Mesodermal cell (in vitro differentiated cells): ENCODE measurements around the gene SNF8.
A peak's percentile ranks its signal among the peaks of the same experiment; 100 is the strongest.

Experiments used
- H3K27ac ChIP-seq: 2 replicates; pipeline ENCODE4 v1.7.0; 2013; ENCODE audit warnings: mild to moderate bottlenecking, low read depth, low read length, moderate library complexity; ENCODE audit not compliant: severe bottlenecking
- H3K36me3 ChIP-seq: 2 replicates; pipeline ENCODE4 v1.7.1; 2013; ENCODE audit warnings: mild to moderate bottlenecking, low read length, moderate library complexity; ENCODE audit not compliant: control insufficient read depth, insufficient read depth
- H3K4me1 ChIP-seq: one replicate; pipeline ENCODE4 v1.7.1; 2013; ENCODE audit warnings: mild to moderate bottlenecking, low read length; ENCODE audit not compliant: insufficient read depth, control insufficient read depth, poor library complexity, severe bottlenecking
- H3K4me3 ChIP-seq: 2 replicates; pipeline ENCODE4 v1.7.0; 2013; ENCODE audit warnings: low read length, control low read depth, mild to moderate bottlenecking; ENCODE audit not compliant: insufficient read depth, poor library complexity, severe bottlenecking; ENCODE audit errors: extremely low read depth
- H3K9me3 ChIP-seq: 2 replicates; pipeline ENCODE4 v1.7.1; 2013; ENCODE audit warnings: mild to moderate bottlenecking, low read length, moderate library complexity; ENCODE audit not compliant: control insufficient read depth
- WGBS, 2 experiments: methylation state at CpG; one replicate each; pipeline ENCODE4 v1.1.5; 2013; ENCODE audit warnings: missing lambda C conversion rate in 2 of 2; ENCODE audit not compliant: insufficient coverage in 2 of 2; 5-methylcytosine and 5-hydroxymethylcytosine counted together

The SNF8 gene

GRCh38 chr17:48929812-48930165 is 14.9 kb downstream of the SNF8 start:
- Histone ChIP-seq H3K36me3 (peaks cover 99% of the 10 kb centered on the region), H3K4me1 (peaks cover 6% of the 10 kb centered on the region), H3K27ac (peak overlapping the region; percentile 2), H3K9me3 (no peaks in the 10 kb centered on the region), H3K4me3 (no peak overlapping the region)
- 80% methylated on average over 1 of the region's 1 CpG; no CpG with 5 or more reads in 1 of the 2 experiments for WGBS, 2 experiments

- Histone ChIP-seq H3K9me3 (no peaks in the 10 kb centered on the region), H3K36me3 (peaks cover 100% of the 10 kb centered on the region), H3K27ac (peak overlapping the region; percentile 41), H3K4me1 (peaks cover 6% of the 10 kb centered on the region), H3K4me3 (no peak overlapping the region)
- WGBS, 2 experiments: 94 to 100% methylated on average over 5 of the region's 6 CpGs
Measured at GRCh38 chr17:48928876-48929811, 15.5 kb downstream of the SNF8 start.

GRCh38 chr17:48927978-48928745 is 16.5 kb downstream of the SNF8 start:
- Histone ChIP-seq H3K4me3 (no peak overlapping the region), H3K27ac (peak overlapping the region; percentile 41), H3K36me3 (peaks cover 100% of the 10 kb centered on the region), H3K9me3 (no peaks in the 10 kb centered on the region), H3K4me1 (peaks cover 6% of the 10 kb centered on the region)
- 81 to 100% methylated on average over 2 to 4 of the region's 6 CpGs for WGBS, 2 experiments

GRCh38 chr17:48925991-48926342 is 18.7 kb downstream of the SNF8 start:
- Histone ChIP-seq H3K4me1 (peaks cover 6% of the 10 kb centered on the region), H3K4me3 (no peak overlapping the region), H3K9me3 (no peaks in the 10 kb centered on the region), H3K36me3 (peaks cover 98% of the 10 kb centered on the region), H3K27ac (no peak overlapping the region)
- WGBS, 2 experiments: 94 to 100% methylated on average over 2 to 3 of the region's 3 CpGs

- Histone ChIP-seq H3K9me3 (no peaks in the 10 kb centered on the region), H3K27ac (no peak overlapping the region), H3K4me1 (peaks cover 6% of the 10 kb centered on the region), H3K36me3 (peaks cover 98% of the 10 kb centered on the region), H3K4me3 (no peak overlapping the region)
- 92 to 100% methylated on average over 1 of the region's 4 CpGs for WGBS, 2 experiments
Measured at GRCh38 chr17:48925251-48925990, 19.2 kb downstream of the SNF8 start.

- H3K4me3 ChIP-seq: no peak overlapping the region
- H3K36me3 ChIP-seq: peaks cover 98% of the 10 kb centered on the region
- H3K27ac ChIP-seq: no peak overlapping the region
- WGBS, 2 experiments: 14 to 100% methylated on average over 1 of the region's 5 CpGs
- no peaks in the 10 kb centered on the region for H3K9me3 ChIP-seq
- H3K4me1 ChIP-seq: peaks cover 7% of the 10 kb centered on the region
Measured at GRCh38 chr17:48915459-48916282, 29.0 kb downstream of the SNF8 start.

GRCh38 chr17:48912476-48912875 is 32.2 kb downstream of the SNF8 start:
- WGBS, 2 experiments: 100% methylated on average over 1 to 2 of the region's 2 CpGs
- H3K9me3 ChIP-seq: no peaks in the 10 kb centered on the region
- H3K4me1 ChIP-seq: peaks cover 18% of the 10 kb centered on the region
- H3K27ac ChIP-seq: no peak overlapping the region
- no peak overlapping the region for H3K4me3 ChIP-seq
- peaks cover 77% of the 10 kb centered on the region for H3K36me3 ChIP-seq

- peak overlapping the region; percentile 83 for H3K4me3 ChIP-seq
- H3K9me3 ChIP-seq: no peaks in the 10 kb centered on the region
- 92 to 100% methylated on average over 1 to 2 of the region's 2 CpGs for WGBS, 2 experiments
- peaks cover 56% of the 10 kb centered on the region for H3K36me3 ChIP-seq
- H3K4me1 ChIP-seq: peaks cover 17% of the 10 kb centered on the region
- H3K27ac ChIP-seq: no peak overlapping the region
Measured at GRCh38 chr17:48910370-48910769, 34.3 kb downstream of the SNF8 start.

- H3K4me3 ChIP-seq: peak overlapping the region; percentile 83
- H3K27ac ChIP-seq: no peak overlapping the region
- H3K36me3 ChIP-seq: peaks cover 50% of the 10 kb centered on the region
- no peaks in the 10 kb centered on the region for H3K9me3 ChIP-seq
- 60 to 80% methylated on average over 2 of the region's 4 CpGs for WGBS, 2 experiments
- peaks cover 15% of the 10 kb centered on the region for H3K4me1 ChIP-seq
Measured at GRCh38 chr17:48909783-48910182, 34.9 kb downstream of the SNF8 start.
